Naive thymus-derived CD4-positive, alpha-beta T cell (primary cell): ENCODE data around the gene KLK1. TPM values are rescaled to one million over a fixed set of nuclear protein-coding genes. Genes with fewer than 3 reads are reported as not detected.
"Not testable (repeated sequence)": the region's sequence is repeated elsewhere in the genome, so short reads cannot be mapped to it uniquely, and the experiment has no call there.

Experiments used
- ATAC-seq: fragments of 150-1000 bp; cut with Tn5 transposase; 2 replicates; pipeline ENCODE4 v1.10.0; 2021; ENCODE audit warnings: mild to moderate bottlenecking, moderate library complexity
- CTCF ChIA-PET: fragments of 350-600 bp; sonication (Branson Sonifier 250); formaldehyde crosslinking; loops from one replicate; lab custom pipeline; 2021; ENCODE audit warnings: antibody characterized with exemption; lab: Charles Lee
- POLR2A ChIA-PET: fragments of 350-600 bp; sonication (Branson Sonifier 250); formaldehyde crosslinking; loops from one replicate; lab custom pipeline; 2021; ENCODE audit warnings: antibody characterized with exemption, inconsistent platforms; lab: Charles Lee
- DNase-seq, 9 donors: peaks; one replicate each; pipeline versions ENCODE4 v3.0.0 to v3.0.0-alpha.2; 2020 to 2022; ENCODE audit warnings: mixed read lengths in 1 of 9
- H3K27ac ChIP-seq: one replicate; pipeline ENCODE4 v1.7.0; 2013; ENCODE audit warnings: mild to moderate bottlenecking, low read depth, low read length, moderate library complexity
- H3K27me3 ChIP-seq, 2 donors: one replicate each; pipeline ENCODE4 v1.7.0; 2013; ENCODE audit warnings: low read length in 2 of 2, mild to moderate bottlenecking in 2 of 2, moderate library complexity in 2 of 2; ENCODE audit not compliant: control insufficient read depth in 2 of 2, insufficient read depth in 2 of 2
- H3K36me3 ChIP-seq, 3 experiments: 1 replicate in 2 of 3; 2 replicates in 1 of 3; pipeline ENCODE4 v1.7.0; 2013; ENCODE audit warnings: low read length in 3 of 3, mild to moderate bottlenecking in 3 of 3, moderate library complexity in 1 of 3; ENCODE audit not compliant: insufficient read depth in 3 of 3, control insufficient read depth in 2 of 3
- H3K4me1 ChIP-seq, 2 donors: one replicate each; pipeline ENCODE4 v1.7.0; 2013; ENCODE audit warnings: low read length in 2 of 2, mild to moderate bottlenecking in 2 of 2, moderate library complexity in 1 of 2; ENCODE audit not compliant: control insufficient read depth in 2 of 2, insufficient read depth in 2 of 2
- H3K4me3 ChIP-seq: 2 replicates; pipeline ENCODE4 v1.7.0; 2013; ENCODE audit warnings: mild to moderate bottlenecking, low read length
- H3K9me3 ChIP-seq, 3 experiments: 1 replicate in 2 of 3; 2 replicates in 1 of 3; pipeline ENCODE4 v1.7.0; 2013; ENCODE audit warnings: low read length in 3 of 3; ENCODE audit not compliant: control insufficient read depth in 2 of 3
- H3K27ac Mint-ChIP-seq, 9 donors: one replicate each; pipeline ENCODE4 v1.8.0; 2020 to 2022; ENCODE audit warnings: mixed read lengths in 9 of 9, mild to moderate bottlenecking in 8 of 9, moderate library complexity in 5 of 9, inconsistent platforms in 2 of 9
- H3K27me3 Mint-ChIP-seq, 5 donors: one replicate each; pipeline ENCODE4 v1.8.0; 2021 to 2022; ENCODE audit warnings: mixed read lengths in 5 of 5, mild to moderate bottlenecking in 1 of 5
- H3K36me3 Mint-ChIP-seq, 5 donors: one replicate each; pipeline ENCODE4 v1.8.0; 2020 to 2022; ENCODE audit warnings: mixed read lengths in 5 of 5, mild to moderate bottlenecking in 3 of 5, inconsistent platforms in 1 of 5
- H3K4me1 Mint-ChIP-seq, 7 donors: one replicate each; pipeline ENCODE4 v1.8.0; 2020 to 2022; ENCODE audit warnings: mixed read lengths in 7 of 7, mild to moderate bottlenecking in 3 of 7, inconsistent platforms in 1 of 7
- H3K4me3 Mint-ChIP-seq, 10 donors: one replicate each; pipeline ENCODE4 v1.8.0; 2020 to 2022; ENCODE audit warnings: mild to moderate bottlenecking in 10 of 10, mixed read lengths in 10 of 10, moderate library complexity in 6 of 10, inconsistent platforms in 2 of 10
- H3K9me3 Mint-ChIP-seq, 11 donors: one replicate each; pipeline ENCODE4 v1.8.0; 2020 to 2022; ENCODE audit warnings: mixed read lengths in 11 of 11, mild to moderate bottlenecking in 4 of 11, inconsistent platforms in 1 of 11, moderate library complexity in 1 of 11
- intact Hi-C, 2 donors: fragments of 100-400 bp; cut with micrococcal nuclease; formaldehyde crosslinking; loops; one replicate each; pipeline ENCODE4 v1.15.1; 2023
- polyA plus RNA-seq, 2 donors: library from polyadenylated mRNA; unstranded; fragments of 300-500 nt; fragmentation: Illumina TruSeq; gene quantifications; one replicate each; pipeline ENCODE4 v1.2.3, GENCODE V29; 2021
- total RNA-seq, 6 experiments: library from RNA in 5 of 6; stranded (reverse) in 5 of 6; gene quantifications; 1 replicate in 5 of 6; 2 replicates in 1 of 6; pipeline ENCODE4 v1.2.3 and lab custom pipeline; 2021 to 2026

KLK1 gene
- total and polyA plus RNA-seq, 7 experiments from 2014 or later, result 1.3 TPM; not detected in 6

GRCh38 chr19:50811622-50812238, 11.9 kb downstream of the KLK1 start:
- H3K4me1 ChIP-seq, POLR2A ChIA-PET, H3K36me3 ChIP-seq, H3K27ac ChIP-seq, DNase-seq, H3K9me3 ChIP-seq, intact Hi-C loops, H3K27ac Mint-ChIP-seq, H3K4me3 Mint-ChIP-seq, H3K36me3 Mint-ChIP-seq, ATAC-seq, H3K9me3 Mint-ChIP-seq, H3K4me1 Mint-ChIP-seq, H3K4me3 ChIP-seq, H3K27me3 ChIP-seq: not testable (repeated sequence)
- peaks cover 8 to 26% (median 14%) of the 10 kb centered on the region in 5 donors for H3K27me3 Mint-ChIP-seq
- CTCF ChIA-PET, result interaction anchor here (1.0 kb wide), 1 partner anchor 447 kb away, joined by 3 read pairs; the partner anchor contains the start of gene NAPSA

GRCh38 chr19:50808856-50809255, 14.7 kb downstream of the KLK1 start:
- Mint-ChIP-seq H3K4me1 (peaks cover 8 to 27% (median 18%) of the 10 kb centered on the region in 7 donors), H3K4me3 (no peak overlapping the region), H3K36me3 (peaks cover 0 to 4% (median 0%) of the 10 kb centered on the region in 5 donors), H3K27me3 (peaks cover 0 to 6% (median 0%) of the 10 kb centered on the region in 5 donors), H3K9me3 (peaks cover 0 to 2% (median 0%) of the 10 kb centered on the region in 11 donors), H3K27ac (no peak overlapping the region)
- Histone ChIP-seq H3K9me3 (no peaks in the 10 kb centered on the region), H3K27ac (no peak overlapping the region), H3K4me3 (no peak overlapping the region), H3K4me1 (peaks cover 0 to 7% of the 10 kb centered on the region in 2 donors), H3K27me3 (no peaks in the 10 kb centered on the region), H3K36me3 (peaks cover 0 to 3% (median 0%) of the 10 kb centered on the region in 3 experiments)
- ChIA-PET CTCF (interaction anchor here (0.7 kb wide), 1 partner anchor 16 kb away, joined by 4 read pairs; no protein-coding TSS in a partner anchor), POLR2A (no interaction called here)
- DNase-seq, result no peak
- no peak for ATAC-seq
- intact Hi-C loops, result loop anchor here (10.0 kb wide), 3 partner anchors 116 to 896 kb away; partner anchors contain the start of genes VRK3 (in 1 of the 2) and ZNF473 (in 1 of the 2)

GRCh38 chr19:50804420-50805272, 18.9 kb downstream of the KLK1 start:
- H3K9me3 ChIP-seq, result no peaks in the 10 kb centered on the region
- DNase-seq (peak; percentile 87 to 99 (median 98)), ATAC-seq (peak; percentile 98)
- ChIA-PET POLR2A (interaction anchor here (0.6 to 1.3 kb wide), 6 partner anchors 10 to 875 kb away, joined by 3 to 4 read pairs (median 3); partner anchors contain the start of genes NUP62 and POLD1), CTCF (no interaction called here)
- Mint-ChIP-seq H3K9me3 (no peaks in the 10 kb centered on the region), H3K4me3 (peak overlapping the region; percentile 92 to 100 (median 96)), H3K27me3 (no peaks in the 10 kb centered on the region), H3K36me3 (peaks cover 4 to 23% (median 8%) of the 10 kb centered on the region in 5 donors), H3K4me1 (peaks cover 21 to 50% (median 42%) of the 10 kb centered on the region in 7 donors), H3K27ac (peak overlapping the region; percentile 97 to 100 (median 100))
- H3K27ac ChIP-seq, result peak overlapping the region; percentile 97
- peaks cover 15 to 19% of the 10 kb centered on the region in 2 donors for H3K4me1 ChIP-seq
- peaks cover 0 to 16% (median 0%) of the 10 kb centered on the region in 3 experiments for H3K36me3 ChIP-seq
- H3K27me3 ChIP-seq, result no peaks in the 10 kb centered on the region
- intact Hi-C loops, result loop anchor here (1.0 to 10.0 kb wide), 19 partner anchors 14 to 900 kb away; partner anchors contain the start of genes CTU1 (in 2 of the 2), JOSD2 (in 2 of the 2), VRK3 (in 2 of the 2) and ZNF473 (in 2 of the 2)
- H3K4me3 ChIP-seq, result peak overlapping the region; percentile 97

GRCh38 chr19:50803633-50804419, 19.8 kb downstream of the KLK1 start:
- ATAC-seq (no peak), DNase-seq (peak in 1 of 9 donors; percentile 16)
- H3K27me3 ChIP-seq, result no peaks in the 10 kb centered on the region
- no peaks in the 10 kb centered on the region for H3K27me3 Mint-ChIP-seq
- no peaks in the 10 kb centered on the region for H3K9me3 Mint-ChIP-seq
- POLR2A ChIA-PET, result interaction anchor here (0.7 to 1.3 kb wide), 2 partner anchors 9 to 656 kb away, joined by 3 read pairs; no protein-coding TSS in a partner anchor
- CTCF ChIA-PET, result no interaction called here
- peaks cover 15 to 19% of the 10 kb centered on the region in 2 donors for H3K4me1 ChIP-seq
- H3K27ac ChIP-seq, result peak overlapping the region; percentile 97
- H3K9me3 ChIP-seq, result no peaks in the 10 kb centered on the region
- H3K27ac Mint-ChIP-seq, result peak overlapping the region; percentile 97 to 100 (median 100)
- H3K4me3 ChIP-seq, result peak overlapping the region; percentile 97
- intact Hi-C loops, result loop anchor here (1.0 to 10.0 kb wide), 17 partner anchors 32 to 901 kb away; partner anchors contain the start of genes CTU1 (in 2 of the 2), JOSD2 (in 2 of the 2), VRK3 (in 2 of the 2) and ZNF473 (in 2 of the 2)
- H3K4me1 Mint-ChIP-seq, result peaks cover 21 to 50% (median 42%) of the 10 kb centered on the region in 7 donors
- H3K36me3 Mint-ChIP-seq, result peaks cover 4 to 23% (median 8%) of the 10 kb centered on the region in 5 donors
- peaks cover 0 to 24% (median 0%) of the 10 kb centered on the region in 3 experiments for H3K36me3 ChIP-seq
- H3K4me3 Mint-ChIP-seq, result peak overlapping the region; percentile 92 to 100 (median 96)

GRCh38 chr19:50801107-50801506, 22.5 kb downstream of the KLK1 start:
- H3K9me3 Mint-ChIP-seq, result no peaks in the 10 kb centered on the region

More at GRCh38 chr19:50801107-50801506, 22.5 kb downstream of the KLK1 start:
- Mint-ChIP-seq H3K4me3 (peak overlapping the region in 4 of 10 donors; percentile 2 to 66 (median 12)), H3K4me1 (peaks cover 20 to 47% (median 41%) of the 10 kb centered on the region in 7 donors), H3K36me3 (peaks cover 4 to 25% (median 8%) of the 10 kb centered on the region in 5 donors), H3K27ac (peak overlapping the region in 2 of 9 donors; percentile 51 to 62), H3K27me3 (no peaks in the 10 kb centered on the region)
- Histone ChIP-seq H3K27me3 (no peaks in the 10 kb centered on the region), H3K4me1 (peaks cover 15 to 19% of the 10 kb centered on the region in 2 donors), H3K4me3 (no peak overlapping the region), H3K27ac (no peak overlapping the region), H3K9me3 (no peaks in the 10 kb centered on the region), H3K36me3 (peaks cover 0 to 51% (median 0%) of the 10 kb centered on the region in 3 experiments)
- CTCF ChIA-PET, result interaction anchor here (1.1 kb wide), 1 partner anchor 18 kb away, joined by 3 read pairs; no protein-coding TSS in a partner anchor
- ATAC-seq (no peak), DNase-seq (no peak)
- intact Hi-C loops, result loop anchor here (5.0 to 10.0 kb wide), 5 partner anchors 121 to 904 kb away; partner anchors contain the start of genes VRK3 (in 2 of the 2) and ZNF473 (in 2 of the 2)
- POLR2A ChIA-PET, result no interaction called here
